GM21360 (cell line): ENCODE measurements around the gene ITPKA.

Source experiments
- ATAC-seq: cut with Tn5 transposase; IDR thresholded peaks from one replicate; pipeline ENCODE4 v1.9.1; 2021; ENCODE audit warnings: mild to moderate bottlenecking, moderate library complexity; ENCODE audit not compliant: unreplicated experiment

Gene ITPKA

DNA sequence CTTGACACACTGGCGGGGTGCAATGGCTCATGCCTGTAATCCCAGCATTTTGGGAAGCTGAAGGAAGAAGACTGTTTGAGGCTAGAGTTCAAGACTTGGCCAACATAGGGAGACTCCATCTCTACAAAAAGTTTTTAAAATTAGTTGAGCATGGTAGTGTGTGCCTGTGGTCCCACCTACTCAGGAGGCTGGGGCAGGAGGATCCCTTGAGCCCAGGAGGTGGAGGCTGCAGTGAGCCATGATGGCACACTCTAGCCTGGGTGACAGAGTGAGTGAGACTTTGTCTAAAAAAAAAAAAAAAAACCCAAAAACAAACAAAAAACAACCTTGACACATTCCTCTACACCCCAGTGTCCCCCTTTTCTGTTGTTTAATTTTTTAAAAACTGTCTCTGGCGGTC, 4.0 kb upstream of the ITPKA start:
- no peak for ATAC-seq

DNA sequence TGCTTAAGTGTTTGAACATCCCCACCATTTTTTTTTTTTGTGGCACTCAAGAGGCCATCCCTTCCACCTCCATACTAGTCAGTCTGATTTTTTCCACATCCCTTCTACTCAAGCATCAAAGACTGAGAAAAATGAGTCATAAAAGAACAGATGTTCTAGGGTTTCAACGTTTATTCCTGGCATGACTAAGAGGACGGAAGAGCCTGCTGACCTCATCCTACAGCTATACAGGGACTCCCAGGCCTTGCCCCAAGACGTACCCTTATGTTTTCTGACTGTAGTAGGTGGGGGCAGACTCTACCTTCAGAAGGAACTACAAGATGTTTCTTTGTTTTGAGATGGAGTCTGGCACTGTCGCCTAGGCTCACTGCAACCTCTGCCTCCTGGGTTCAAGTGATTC, 3.3 kb upstream of the ITPKA start:
- ATAC-seq, result no peak

DNA sequence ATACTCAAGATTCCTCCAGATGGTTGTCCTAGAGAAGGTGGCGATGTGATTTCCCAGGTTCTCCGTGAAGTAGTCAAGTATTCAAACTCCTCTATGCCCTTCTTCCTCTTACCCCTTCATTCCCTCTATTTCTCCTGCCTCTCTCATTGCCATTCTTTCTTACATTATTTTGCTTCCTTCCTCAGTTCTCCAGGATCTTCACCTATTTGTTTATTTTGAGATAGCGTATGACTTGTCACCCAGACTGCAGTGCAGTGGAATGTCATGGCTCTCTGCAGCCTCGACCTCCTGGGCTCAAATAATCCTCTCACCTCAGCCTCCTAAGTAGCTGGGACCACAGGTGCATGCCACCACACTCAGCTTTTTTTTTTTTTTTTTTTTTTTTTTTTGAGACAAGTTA, 1.8 kb upstream of the ITPKA start:
- no peak for ATAC-seq

DNA sequence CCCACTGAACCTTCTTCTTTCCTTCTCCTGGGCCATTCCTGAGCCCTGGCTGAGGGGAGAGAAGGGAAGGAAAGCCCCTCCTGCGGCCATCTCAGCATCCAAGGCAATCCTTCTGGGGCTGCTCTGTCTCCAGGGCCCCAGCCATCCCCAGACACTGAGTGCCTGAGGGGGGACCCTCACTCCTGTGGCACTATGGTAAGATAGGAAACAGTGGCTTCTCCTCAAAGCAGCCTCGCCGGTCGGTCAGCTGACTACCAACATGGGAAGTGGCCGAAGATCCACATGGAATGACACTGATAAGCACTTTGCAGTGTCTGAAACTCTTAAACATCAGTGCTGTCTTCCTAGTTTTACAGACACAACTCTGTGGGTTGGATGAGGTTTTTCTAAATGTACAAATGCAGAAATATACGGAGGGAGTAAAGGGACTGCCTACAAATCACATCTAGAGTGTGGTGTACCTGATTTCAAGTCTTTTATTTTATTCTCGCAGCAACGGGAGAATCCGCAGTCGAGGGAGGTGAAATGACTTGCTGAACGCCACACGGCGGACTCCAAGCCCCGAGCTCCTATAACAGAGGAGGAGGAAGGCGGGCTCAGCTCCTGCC, 973 bp upstream of the ITPKA start:
- ATAC-seq, result no peak

DNA sequence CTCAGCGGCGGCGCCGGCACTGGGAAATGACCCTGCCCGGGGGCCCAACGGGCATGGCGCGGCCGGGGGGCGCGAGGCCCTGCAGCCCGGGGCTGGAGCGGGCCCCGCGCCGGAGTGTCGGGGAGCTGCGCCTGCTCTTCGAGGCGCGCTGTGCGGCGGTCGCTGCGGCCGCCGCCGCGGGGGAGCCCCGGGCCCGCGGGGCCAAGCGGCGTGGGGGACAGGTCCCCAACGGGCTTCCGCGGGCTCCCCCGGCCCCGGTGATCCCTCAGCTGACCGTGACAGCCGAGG, 172 bp downstream of the ITPKA start:
- ATAC-seq, result no peak

DNA sequence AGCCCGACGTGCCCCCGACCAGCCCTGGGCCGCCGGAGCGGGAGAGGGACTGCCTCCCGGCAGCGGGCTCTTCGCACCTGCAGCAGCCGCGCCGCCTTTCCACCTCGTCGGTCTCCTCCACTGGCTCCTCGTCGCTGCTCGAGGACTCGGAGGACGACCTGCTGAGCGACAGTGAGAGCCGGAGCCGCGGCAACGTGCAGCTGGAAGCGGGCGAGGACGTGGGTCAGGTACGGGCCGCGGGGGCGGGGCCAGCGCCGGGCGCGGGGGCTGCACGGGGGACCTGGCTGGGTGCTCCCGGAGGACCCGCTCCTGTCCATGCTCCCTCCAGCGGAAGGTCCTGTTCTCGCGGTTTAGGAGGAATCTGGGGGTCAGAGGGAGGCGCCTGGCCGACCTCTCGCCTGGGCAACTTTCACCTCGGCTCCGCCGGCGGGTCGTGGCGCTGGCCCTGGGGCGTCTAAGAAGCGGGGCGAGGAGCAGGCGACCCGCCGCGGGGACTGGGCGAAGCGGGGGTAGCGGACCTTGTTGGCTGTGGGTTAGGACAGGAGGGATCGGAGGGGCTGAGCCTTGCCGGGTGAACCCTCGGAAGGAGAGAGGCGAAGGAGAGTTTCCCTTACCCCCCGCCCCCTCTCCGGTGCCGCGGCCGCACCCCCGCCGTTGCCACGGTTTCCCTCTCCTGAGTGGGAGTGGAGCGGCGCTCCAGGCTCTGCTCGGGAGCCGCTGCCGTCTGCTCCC, 682 bp downstream of the ITPKA start:
- peak; percentile 17 for ATAC-seq

DNA sequence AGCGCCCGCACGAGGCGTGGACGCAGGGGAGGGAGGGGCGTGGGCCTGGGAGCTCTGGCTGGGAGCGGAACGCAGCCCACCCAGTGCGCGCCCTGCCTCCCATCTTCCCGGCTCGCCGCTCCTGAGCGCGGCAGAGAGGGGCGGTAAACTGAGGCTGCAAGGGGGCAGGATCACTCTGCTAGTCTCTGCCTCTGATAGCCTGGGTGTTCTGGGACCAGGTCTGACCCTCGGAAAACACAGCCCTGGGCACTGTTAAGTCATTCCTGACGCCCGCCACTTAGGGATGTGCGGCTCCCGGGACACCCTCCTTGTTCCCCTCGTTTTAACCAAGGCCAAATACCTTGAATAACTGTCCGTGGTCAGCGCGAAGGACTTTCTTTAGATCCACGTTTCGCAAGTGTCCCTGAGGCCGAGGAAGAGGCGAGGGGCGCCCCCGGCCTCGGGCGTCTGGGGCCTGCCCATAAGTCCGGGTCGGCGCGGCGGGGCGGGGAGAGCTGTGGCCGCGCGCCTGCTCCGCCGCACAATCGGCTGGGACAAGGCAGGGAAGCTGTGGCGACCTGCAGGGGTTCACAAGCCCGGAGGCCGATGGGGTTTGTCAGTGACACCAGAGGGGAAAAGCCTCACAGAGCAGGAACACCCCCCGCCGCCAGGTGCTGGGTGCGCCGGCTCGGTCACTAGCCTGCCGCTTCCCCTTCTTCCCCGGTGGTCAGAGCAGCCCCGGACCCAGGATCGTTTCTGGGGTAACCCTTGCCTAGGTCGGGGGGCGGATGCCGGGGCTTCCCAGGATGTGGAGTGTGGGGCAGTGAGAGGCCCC, 1.5 kb downstream of the ITPKA start:
- no peak for ATAC-seq

DNA sequence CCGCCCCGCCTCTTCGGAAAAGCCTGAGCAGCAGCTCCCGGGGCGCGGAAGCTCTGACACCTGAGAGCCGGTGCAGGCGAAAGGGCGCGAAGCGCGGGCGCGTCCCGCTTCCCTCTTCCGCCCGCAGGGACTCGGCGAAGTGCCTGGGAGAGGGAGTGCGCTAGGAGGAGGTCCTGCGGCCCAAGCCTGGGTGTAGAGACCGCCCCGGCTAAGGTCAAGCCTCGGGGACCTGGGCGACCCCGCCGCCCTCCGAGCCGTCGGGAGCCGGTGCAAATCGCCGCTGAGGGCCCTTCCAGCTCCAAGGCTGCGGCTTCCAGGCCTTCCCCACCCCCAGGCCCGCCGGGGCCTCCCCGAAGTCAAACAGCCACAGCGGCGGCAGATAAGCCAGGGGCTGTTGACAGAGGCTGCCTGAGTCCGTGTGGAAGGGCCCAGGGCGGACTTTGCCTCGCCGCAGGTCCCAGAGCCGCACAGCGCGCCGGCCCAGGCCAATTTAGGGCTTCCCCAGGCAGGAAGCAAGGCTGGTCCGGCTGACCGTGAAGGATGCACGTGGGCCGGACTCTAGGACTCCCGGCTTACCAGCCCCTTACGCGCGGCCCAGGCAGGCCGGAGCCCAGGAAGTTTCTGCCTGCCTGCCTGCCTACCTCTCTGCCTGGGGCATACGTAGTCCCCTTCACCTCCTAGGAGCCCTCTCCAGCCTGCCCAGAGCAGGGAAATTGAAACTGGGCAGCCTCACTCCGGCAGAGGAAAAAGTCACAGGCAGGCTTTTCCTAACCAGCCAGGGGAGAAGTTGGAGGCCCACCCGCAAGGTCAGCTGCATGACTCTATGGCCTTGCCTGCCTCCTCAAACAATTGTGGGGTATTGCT, 2.3 kb downstream of the ITPKA start:
- no peak for ATAC-seq

DNA sequence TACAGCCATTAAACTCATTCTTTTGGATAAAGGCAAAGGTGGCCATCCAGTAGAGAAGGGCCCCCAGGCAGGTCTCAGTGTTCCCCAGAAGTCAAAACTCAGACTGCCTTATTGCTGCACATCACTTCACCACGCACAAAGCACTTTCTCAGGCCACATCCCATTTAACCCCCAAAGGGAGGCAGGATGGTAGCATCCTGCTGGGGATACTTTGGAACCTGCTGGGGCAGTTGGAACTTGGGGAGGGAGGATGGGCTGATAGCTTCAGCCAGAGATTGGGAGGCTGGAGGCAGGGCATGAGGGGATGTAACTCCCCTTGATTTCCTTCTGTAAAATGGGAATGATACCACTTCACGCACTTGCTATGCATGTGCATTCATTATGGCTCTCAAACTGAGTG, 5.0 kb downstream of the ITPKA start:
- ATAC-seq, result no peak

DNA sequence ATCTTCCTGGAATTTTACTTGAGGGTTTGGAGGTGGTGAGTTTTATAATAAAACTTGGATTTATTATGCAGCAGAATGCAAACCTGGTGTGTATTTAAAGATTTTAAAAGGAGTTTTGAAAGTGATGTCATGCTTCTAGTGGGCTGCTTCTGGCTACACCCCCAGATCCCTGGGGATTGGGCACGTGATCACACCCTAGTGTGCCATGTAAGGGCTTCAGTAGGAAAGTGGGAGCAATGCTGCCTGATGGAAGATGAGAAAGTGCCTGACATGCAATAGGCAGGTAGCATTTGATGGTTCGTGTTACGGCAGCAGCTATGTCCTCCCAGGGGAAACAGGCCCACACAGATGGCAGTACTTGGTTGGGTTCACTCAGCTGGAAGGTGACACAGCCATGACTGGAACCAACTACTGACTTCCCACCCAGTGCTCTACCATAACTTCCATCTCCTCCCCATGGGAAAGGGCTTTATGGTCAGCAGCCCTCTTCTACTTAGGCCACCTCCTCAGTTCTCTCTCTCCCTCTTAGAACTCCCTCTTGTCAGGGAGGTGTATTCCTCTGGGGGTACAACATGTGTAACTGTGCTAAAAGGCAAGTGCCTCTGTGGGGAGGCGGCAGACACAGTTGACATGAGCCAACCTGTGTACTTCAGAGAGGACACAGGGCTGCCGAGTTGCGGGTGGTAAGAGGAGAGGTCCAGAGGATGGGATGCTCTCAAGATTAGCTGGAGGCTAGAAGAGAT, 5.6 kb downstream of the ITPKA start:
- ATAC-seq, result no peak

DNA sequence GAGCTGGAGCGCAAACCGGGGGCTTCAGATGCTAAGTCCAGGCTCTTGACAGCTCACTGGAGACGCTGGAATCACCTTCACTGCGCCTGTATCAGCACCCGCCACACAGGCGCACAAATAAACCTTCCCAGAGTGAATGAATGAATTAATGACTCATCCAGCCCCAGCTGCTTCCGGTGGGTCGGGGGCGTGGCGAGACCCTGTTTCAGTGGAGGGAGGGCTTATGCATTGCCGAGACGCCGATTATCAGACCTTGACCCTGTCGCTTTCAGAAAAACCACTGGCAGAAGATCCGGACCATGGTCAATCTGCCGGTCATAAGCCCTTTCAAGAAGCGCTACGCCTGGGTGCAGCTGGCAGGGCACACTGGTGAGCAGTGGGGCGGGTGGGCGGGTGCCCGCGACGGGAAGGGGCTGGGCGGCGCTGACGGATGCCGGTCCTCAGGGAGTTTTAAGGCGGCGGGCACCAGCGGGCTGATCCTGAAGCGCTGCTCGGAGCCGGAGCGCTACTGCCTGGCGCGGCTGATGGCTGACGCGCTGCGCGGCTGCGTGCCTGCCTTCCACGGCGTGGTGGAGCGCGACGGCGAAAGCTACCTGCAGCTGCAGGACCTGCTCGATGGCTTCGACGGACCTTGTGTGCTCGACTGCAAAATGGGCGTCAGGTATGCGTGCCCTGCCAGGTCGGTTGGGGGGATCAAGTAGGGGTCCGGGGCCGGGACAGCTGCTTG, 7.7 kb downstream of the ITPKA start:
- no peak for ATAC-seq

DNA sequence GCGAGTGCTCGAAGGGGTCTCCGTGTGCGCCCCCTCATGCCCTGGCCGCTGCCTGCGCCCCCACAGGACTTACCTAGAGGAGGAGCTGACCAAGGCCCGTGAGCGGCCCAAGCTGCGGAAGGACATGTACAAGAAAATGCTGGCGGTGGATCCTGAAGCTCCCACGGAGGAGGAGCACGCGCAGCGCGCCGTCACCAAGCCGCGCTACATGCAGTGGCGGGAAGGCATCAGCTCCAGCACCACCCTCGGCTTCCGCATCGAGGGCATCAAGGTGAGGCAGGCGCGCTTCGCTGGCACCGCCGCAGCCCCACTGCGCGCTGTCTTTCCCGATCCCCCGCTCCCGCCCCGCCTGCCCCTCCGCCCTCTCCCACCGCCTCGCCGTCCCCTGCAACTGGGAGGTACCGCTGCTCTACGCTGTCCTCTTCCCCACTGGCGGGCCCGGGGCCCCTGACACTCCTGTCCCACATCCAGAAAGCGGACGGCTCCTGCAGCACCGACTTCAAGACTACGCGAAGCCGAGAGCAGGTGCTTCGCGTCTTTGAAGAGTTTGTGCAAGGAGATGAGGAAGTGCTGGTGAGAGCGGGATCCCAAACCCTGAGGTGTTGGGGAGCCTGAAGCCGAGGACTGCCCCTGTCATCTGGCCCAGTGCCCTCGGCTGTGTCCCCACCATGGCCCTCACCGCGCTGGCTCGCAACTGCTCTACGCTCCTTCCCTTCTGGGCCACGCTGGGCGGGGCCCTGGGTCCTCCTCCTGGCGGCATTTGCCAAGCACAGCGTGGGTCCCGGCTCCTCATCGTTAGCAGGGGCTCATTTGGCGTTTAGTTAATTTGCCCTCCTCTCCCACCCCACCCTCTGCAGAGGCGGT, 8.5 kb downstream of the ITPKA start:
- no peak for ATAC-seq

DNA sequence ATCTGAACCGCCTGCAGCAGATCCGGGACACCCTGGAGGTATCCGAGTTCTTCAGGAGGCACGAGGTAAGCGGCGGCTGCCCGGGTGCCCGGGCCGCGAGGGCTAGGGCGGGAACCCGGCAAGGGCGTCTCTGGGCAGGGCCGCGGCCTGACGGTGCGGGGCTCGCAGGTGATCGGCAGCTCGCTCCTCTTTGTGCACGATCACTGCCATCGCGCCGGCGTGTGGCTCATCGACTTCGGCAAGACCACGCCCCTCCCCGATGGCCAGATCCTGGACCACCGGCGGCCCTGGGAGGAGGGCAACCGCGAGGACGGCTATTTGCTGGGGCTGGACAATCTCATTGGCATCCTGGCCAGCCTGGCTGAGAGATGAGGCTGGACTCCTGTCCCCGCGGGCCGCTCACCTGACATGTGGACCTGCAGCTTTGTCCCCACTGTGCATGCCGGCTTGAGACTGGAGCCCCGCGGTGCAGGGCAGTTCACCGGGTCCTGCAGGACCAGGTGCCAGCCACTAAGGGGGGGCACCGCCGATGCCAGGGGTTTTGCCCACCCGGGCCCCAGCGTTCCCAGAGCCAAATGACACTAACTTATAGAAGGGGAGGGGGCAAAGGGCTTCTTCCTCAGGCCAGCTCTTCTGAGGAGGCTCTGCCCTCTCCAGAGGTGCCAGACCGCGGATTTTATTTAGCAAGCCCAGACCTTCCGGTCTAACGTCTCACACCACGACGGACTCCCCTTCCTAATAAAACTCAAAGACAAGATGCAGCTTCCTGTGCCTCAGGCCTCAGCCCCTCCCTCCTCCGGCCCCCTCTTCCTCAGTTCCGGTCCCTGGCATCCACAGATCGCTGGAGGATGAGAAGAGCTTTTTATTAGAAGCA, 9.4 kb downstream of the ITPKA start:
- ATAC-seq, result no peak

DNA sequence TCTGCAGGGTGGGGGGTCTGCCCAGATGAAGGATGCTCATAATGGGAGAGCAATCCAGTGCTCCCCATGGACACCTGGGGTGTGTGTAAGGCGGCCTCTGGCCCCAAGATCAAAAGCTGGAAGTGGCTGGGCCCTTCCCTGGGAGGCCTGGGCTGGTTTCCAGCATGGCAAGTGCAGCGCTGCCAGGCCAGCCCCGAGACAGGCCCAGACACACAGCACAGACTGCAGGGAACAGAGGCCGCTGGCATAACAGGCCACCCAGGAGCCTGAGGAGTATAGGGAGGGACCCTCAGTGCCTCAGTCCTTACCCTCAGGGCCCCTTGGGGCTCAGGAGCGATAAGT, 10.0 kb downstream of the ITPKA start:
- no peak for ATAC-seq

DNA sequence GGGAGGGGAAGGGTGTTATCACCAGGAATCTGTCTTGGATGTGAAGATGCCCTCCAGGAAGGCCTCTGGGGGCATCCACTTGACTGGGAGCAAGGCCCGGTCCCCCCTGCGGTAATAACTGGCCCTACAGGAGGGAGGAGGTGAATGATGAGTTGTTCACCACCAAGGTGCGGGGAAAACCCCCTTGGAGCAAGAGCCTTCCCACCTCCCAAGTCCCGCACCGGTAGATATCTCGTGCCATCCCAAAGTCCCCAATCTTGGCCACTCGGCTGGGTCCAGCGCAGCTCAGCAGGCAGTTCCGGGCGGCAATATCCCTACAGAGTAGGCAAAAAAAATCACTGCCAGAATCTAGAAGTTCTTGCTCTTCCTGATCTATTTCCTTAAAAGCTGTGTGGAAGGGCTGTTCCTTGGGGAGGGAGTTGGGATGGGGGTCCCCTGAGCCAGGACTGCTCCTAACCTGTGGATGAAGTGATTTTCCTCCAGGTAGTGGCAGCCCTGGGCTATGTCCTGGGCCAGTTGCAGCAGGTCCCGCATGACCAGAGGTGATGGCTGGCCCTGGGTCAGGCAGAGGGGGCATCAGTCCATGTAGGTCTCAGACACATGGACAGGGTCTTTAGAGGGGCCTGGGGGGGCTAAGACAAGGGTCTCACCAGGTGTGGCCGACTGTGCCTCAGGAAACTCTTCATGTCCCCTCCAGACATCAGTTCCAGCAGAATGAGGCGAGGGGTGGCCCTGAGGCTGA, 11.2 kb downstream of the ITPKA start:
- ATAC-seq, result no peak

DNA sequence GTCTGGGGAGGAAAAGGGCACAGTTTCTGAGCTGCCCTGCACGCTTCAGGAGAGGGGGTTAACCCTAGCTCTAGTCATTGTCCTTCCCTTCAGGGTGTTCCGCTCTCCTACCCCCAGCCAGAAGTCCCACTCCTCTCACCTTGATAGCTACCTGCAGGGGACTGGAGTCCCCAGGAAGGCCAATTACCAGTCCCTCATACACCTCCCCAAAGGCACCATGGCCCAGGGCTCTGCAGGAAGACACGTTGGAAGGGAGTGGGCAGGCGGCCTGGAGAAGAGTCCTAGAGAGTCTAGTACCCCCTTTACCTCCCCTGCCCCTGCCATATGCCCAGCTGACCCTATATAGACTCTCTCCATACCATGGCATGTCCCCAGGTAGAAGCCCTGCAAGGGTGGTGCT, 12.1 kb downstream of the ITPKA start:
- ATAC-seq, result no peak

DNA sequence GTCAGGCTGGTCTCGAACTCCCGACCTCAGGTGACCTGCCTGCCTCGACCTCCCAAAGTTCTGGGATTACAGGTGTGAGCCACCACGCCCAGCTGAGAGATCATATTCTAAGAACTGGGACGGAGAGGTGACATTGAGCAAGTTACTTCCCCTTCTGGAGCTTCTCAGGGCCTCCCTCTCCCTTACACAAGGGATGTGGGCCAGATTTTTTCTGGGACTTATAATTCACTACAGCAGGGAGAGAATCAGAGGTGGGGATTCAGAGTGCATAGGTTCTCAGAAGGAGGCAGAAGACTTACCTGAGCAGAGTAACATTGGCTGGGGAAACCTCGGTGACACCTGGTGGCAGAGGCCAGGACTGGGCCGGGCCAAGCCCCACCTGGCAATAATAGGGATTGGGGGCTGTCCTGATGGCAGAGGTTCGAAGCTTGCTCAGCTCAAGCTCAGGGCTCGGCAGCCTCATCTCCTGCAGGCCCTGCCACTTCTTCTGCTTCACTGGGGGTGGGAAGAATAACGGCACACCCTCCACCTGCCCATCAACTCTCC, 13.2 kb downstream of the ITPKA start:
- ATAC-seq, result no peak
